HL-60 (cell line): Measurements from ENCODE around the gene ATP8A2.

ENCODE experiments used
- CTCF ChIP-seq: IDR thresholded peaks from one replicate; pipeline ENCODE4 v1.5.1; 2011; ENCODE audit warnings: low read length, control low read depth, inconsistent platforms; ENCODE audit not compliant: insufficient read depth
- GABPA ChIP-seq: IDR thresholded peaks from 2 replicates; pipeline ENCODE4 v1.6.1; 2012; ENCODE audit warnings: low read depth

- TF ChIP-seq CTCF (no peak), GABPA (no peak)
These were observed 13.1 kb downstream of the ATP8A2 start for GRCh38 chr13:25384758-25385410.
